Measurements from ENCODE around the gene CHST1. TPM values are rescaled to one million over a fixed set of nuclear protein-coding genes. Genes with fewer than 3 reads are reported as not detected.

CHST1 gene
- total RNA-seq, 4 donors from 2014 or later = 0.30 to 1.7 (median 1.4) TPM

DNA sequence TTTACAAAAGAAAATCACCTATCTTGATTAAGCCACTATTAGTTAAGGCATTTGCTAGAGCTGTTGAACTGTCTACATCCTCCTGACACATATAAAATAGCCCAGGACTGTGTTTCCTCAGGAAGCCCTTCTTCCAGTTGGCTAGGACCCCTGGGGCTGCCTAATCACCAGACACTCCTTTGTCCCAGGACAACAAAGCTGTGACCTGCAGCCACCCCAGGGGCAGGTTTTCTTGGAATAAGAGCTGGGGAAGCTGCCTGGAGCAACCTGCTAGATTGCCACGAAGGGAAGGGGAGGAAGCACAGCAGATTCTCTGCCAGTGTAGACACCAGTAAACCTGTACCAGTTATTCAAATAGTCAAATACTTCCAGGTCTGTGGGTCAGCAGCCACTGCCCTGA lies 17.6 kb downstream of the CHST1 start:
- WGBS, 2 donors = 0 to 12% methylated on average over 1 of the region's 1 CpG
- no peak overlapping the region for H3K4me3 ChIP-seq (ENCODE audit: low read depth, poor library complexity, severe bottlenecking)
- peak in 1 of 2 donors; percentile 4 for DNase-seq (ENCODE audit: low spot score in 2 of 2)
- intact Hi-C loops (cut with DNase I; ENCODE audit: low total_unique reads) = no loop called here
- TF ChIP-seq POLR2A (IDR thresholded peaks at IDR 0.05) = no peak
- TF ChIP-seq, protein P1, sequence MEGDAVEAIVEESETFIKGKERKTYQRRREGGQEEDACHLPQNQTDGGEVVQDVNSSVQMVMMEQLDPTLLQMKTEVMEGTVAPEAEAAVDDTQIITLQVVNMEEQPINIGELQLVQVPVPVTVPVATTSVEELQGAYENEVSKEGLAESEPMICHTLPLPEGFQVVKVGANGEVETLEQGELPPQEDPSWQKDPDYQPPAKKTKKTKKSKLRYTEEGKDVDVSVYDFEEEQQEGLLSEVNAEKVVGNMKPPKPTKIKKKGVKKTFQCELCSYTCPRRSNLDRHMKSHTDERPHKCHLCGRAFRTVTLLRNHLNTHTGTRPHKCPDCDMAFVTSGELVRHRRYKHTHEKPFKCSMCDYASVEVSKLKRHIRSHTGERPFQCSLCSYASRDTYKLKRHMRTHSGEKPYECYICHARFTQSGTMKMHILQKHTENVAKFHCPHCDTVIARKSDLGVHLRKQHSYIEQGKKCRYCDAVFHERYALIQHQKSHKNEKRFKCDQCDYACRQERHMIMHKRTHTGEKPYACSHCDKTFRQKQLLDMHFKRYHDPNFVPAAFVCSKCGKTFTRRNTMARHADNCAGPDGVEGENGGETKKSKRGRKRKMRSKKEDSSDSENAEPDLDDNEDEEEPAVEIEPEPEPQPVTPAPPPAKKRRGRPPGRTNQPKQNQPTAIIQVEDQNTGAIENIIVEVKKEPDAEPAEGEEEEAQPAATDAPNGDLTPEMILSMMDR (IDR thresholded peaks at IDR 0.05) = no peak

GRCh38 chr11:45647329-45647728 lies 18.1 kb downstream of the CHST1 start:
- TF ChIP-seq, protein P1 (IDR thresholded peaks at IDR 0.05) = no peak
- TF ChIP-seq POLR2A (IDR thresholded peaks at IDR 0.05) = no peak
- intact Hi-C loops (cut with DNase I; ENCODE audit: low total_unique reads) = no loop called here
- WGBS, 2 donors = 77 to 81% methylated on average over 3 of the region's 3 CpGs
- DNase-seq (ENCODE audit: low spot score in 2 of 2) = no peak
- H3K4me3 ChIP-seq (ENCODE audit: low read depth, poor library complexity, severe bottlenecking) = no peak overlapping the region

GRCh38 chr11:45646275-45646927 lies 19.0 kb downstream of the CHST1 start:
- intact Hi-C loops (cut with DNase I; ENCODE audit: low total_unique reads) = no loop called here
- H3K4me3 ChIP-seq (ENCODE audit: low read depth, poor library complexity, severe bottlenecking) = no peak overlapping the region
- WGBS, 2 donors = 83 to 100% methylated on average over 1 of the region's 1 CpG
- no peak for TF ChIP-seq POLR2A (IDR thresholded peaks at IDR 0.05)
- TF ChIP-seq, protein P1 (IDR thresholded peaks at IDR 0.05) = no peak
- DNase-seq (ENCODE audit: low spot score in 2 of 2) = peak; percentile 5 to 69

GRCh38 chr11:45644981-45645889 lies 20.2 kb downstream of the CHST1 start:
- H3K4me3 ChIP-seq (ENCODE audit: low read depth, poor library complexity, severe bottlenecking) = no peak overlapping the region
- WGBS, 2 donors = 83 to 86% methylated on average over 10 of the region's 10 CpGs
- intact Hi-C loops (cut with DNase I; ENCODE audit: low total_unique reads) = no loop called here
- DNase-seq (ENCODE audit: low spot score in 2 of 2) = peak in 1 of 2 donors; percentile 77
- TF ChIP-seq POLR2A (IDR thresholded peaks at IDR 0.05) = no peak
- TF ChIP-seq, protein P1 (IDR thresholded peaks at IDR 0.05) = no peak

- intact Hi-C loops (cut with DNase I; ENCODE audit: low total_unique reads) = no loop called here
- 44 to 45% methylated on average over 7 of the region's 7 CpGs for WGBS, 2 donors
- no peak overlapping the region for H3K4me3 ChIP-seq (ENCODE audit: low read depth, poor library complexity, severe bottlenecking)
- TF ChIP-seq, protein P1 (IDR thresholded peaks at IDR 0.05) = no peak
- no peak for TF ChIP-seq POLR2A (IDR thresholded peaks at IDR 0.05)
- DNase-seq (ENCODE audit: low spot score in 2 of 2) = peak; percentile 7 to 70
Observed at GRCh38 chr11:45643598-45644260, 21.7 kb downstream of the CHST1 start.
